ENCODE measurements around the gene SMPD3.

Gene SMPD3

DNA sequence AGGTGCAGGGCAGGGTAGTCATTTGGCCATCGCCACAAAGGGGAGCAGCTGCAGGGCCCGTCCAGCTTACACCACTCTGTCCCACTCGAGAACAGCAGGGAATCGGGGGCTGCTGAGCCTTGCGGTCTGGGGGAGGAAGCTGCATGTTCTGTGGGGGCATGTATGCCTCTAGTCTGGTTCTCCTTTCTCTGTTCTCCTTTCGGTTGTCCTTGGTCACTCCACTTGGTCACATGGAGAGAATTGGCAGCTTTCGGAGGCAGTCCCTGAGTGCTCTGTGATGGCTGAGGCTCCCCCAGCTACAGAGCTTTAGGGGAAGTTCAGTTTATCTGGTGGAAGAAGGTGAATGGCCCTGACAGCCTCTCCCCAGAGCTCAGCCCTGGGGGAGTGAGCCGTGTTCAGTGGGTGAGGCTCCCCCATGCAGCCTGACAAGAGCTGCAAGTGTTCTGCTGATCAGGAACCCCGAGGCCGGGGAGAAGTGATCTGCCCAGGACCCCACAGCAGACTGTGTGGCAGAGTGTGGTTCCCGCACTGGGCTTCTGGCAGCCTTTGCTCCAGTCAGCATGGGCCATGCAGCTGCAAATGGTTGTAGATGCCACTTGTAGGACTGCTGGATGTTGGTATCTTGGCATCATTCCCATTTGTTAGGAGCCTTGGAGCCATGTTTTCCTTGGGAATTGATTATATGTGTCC, 22.3 kb upstream of the SMPD3 start:
- DNase-seq: peak; percentile 90

DNA sequence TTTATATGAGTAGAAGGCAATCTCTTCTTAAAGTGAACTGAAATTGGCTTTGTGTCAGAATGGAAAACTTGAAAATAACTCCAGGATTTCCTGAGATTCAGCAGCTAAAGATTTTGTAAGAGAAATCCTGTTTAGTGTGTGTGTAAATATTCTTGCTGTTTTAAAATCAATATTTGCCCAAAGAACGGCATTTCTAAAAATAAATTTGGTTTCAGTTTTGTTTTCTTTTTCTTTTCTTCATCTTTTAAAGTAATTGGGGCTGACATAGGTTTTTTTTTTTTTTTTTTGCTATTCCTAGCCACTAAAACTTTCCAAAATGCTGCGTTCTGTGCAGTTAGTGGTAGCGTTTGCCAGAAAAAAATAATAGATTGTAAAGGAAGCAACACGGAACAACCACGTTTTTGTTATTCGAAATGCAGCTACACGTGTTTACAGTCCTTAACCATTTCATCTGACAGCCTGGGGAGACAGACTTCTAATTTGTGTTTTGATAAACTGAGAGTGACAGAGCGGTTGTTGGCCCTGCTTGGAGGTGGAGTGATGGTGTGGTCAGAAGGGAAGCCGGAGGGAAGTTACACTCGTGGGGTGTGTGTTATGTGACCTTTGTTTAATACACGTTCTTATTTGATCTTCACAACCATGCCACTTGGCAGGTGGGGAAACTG, 21.6 kb upstream of the SMPD3 start:
- DNase-seq: no peak

DNA sequence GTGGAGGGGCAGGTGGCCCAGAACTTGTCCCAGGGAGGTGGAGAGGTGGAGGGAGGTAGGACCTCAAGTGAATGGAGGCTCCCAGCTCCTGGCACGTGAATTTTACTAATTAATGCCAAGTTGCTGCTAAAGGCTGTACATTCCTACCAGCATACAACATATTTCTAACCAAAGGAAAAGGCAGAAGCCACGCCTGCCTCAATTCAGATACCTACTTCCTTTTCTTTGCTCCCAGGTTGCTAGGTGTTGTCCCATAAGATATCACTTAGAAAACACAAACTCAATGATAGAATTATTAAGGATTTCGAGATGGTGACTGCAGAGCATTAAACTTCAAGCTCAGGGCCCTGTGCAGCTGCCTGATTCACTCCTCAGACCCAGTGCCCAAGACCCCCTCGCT, 20.5 kb upstream of the SMPD3 start:
- no peak for DNase-seq

DNA sequence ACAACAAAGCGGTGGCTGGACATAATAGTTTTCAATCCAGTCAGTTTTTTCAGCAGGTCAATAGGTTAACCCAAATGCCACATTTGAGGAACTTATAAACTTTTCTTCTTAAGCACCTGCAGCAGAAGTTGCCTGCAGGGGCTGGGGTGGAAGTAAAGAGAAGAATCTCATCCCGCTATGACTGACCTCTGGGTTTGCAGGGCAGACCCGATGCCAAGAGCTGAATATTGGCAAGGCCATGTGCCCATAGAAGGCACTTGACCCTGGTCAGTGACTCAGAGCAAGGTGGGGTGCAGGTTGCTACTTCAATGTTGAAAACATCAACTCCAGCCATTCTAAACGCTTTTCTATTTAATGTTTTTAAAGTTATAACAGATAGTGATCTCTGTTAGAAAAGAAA, 17.9 kb upstream of the SMPD3 start:
- DNase-seq: no peak

DNA sequence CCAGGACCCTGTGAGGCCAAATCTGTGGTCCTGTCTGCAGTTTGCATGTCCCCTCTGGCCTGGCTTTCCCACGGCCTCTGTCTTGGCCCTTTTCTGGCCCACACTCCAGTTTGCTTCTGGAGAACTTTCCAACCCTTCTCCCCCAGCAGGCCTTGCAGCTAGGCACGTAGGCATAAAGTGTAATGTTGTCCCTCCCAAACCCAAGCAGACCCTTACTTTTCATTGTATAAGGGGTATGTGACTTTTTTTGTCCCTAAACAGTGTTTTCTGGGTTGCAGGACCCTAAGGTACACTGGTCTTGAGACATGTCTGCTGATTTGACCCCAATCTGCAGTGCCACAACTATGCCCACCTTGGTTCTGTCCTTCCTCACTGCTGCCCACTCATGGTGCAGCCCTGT, 15.6 kb upstream of the SMPD3 start:
- no peak for DNase-seq

DNA sequence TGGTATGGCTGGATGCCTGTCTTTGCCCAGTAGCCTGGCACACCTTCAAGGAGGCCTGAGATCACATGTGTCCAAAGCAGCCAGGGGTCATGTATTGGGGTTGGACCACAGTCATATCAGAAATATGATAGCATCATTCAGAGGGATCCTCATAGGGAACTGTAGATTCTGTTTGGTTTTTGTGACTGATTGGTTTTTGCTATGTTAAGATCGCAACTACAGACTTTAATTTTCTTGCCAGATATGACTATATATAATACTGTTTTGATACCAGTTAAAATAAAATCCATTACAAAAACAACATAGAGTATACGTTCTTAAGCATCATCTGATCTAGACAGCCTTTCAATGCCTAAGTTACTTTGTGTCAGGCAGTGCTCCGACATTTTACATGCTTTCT, 11.8 kb upstream of the SMPD3 start:
- no peak for DNase-seq

DNA sequence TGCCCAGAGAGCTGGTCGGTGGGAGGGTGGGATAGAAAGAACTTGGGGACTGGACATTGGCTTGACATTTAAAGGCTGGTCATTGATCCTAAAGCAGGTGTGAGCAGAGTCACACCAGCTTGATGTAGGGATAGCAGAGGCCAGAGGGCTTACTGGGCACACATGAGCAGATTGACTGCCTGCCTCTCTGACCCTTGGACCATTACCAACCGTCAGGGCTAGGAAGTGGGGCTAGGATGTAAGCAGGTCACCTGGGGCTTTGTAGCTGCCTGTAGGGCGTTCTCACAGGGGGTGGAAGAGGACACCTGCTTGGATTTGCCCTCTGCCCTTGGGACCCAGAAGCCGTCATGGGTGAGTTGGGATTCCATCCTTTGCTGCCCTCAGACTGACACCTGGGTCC, 11.1 kb upstream of the SMPD3 start:
- no peak for DNase-seq

DNA sequence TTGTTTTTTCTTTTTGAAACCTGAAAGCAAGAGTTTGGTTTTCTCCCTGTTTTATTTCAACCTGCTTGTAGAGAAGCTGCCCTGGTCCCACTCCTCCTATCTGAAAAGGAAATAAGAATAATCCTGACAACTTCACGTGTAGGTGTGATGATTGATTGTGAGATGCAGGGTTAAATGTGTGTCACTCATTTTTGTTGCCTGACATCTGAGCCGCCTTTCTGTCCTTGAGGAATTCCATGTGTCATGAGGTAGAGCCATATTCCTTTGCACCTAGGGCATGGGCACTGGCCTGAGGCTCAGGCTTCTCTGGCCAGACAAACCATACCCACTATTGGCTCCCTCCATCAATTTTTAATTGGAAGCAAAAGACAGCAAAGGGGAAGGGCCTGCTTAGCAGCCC, 10.2 kb upstream of the SMPD3 start:
- DNase-seq: no peak

DNA sequence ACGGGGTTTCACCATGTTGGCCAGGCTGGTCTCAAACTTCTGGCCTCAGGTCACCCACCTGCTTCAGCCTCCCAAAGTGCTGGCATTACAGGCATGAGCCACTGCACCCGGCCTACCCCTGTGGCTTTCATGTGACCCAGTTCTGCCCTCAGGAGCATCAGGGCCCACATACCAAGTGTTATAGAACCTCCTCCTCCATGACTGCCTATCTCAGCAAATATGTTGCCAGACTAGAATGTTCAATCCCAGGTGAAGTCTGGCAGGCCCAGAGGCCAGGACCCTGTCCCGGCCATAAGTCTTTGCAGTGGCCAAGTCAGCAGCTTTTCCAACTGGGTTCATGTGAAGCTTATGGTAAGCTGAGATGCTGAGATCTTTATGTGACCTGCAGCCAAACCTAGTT, 9.8 kb upstream of the SMPD3 start:
- DNase-seq: no peak

DNA sequence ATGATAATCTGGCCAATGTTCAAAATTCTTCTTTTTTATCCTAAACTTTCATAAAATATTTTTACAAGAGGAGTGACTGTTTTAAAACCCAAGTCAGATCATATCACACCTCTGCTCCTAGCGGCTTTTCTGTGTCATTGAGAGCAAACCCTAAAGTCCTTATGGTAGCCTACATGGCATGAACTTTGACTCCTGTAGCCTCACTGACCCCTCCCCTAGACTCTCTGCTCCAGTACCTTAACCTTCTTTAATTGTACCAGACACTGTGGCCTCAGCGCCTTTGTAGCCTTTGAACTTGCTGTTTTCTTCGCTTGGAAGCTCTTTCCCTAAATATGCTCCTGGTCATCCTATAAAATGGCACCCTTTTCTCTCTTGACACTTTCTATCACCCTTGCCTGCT, 7.3 kb upstream of the SMPD3 start:
- DNase-seq: no peak

DNA sequence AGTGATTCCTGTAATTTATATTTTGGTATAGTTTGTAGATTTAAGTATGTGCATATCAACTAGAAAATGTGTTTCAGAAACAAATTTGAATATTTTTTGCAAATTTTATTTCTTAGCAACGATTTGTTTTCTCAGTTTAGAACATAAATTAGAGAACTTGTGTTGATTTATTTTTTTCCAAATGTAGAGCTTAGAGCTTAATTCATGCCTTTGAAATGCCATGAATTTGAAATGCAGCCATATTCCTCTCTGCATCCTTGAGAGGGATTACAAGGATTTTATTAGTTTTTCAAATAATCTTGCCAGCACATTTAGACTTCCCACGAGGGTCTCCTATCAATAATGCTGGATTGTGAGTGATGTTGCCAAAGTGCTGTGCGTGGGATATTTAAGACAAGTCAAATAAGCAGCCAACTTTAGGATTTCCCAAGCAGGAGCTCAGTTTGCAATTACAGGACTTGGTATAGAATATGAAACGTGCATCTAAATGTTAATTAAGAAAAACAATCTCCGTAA, 6.7 kb upstream of the SMPD3 start:
- no peak for DNase-seq

DNA sequence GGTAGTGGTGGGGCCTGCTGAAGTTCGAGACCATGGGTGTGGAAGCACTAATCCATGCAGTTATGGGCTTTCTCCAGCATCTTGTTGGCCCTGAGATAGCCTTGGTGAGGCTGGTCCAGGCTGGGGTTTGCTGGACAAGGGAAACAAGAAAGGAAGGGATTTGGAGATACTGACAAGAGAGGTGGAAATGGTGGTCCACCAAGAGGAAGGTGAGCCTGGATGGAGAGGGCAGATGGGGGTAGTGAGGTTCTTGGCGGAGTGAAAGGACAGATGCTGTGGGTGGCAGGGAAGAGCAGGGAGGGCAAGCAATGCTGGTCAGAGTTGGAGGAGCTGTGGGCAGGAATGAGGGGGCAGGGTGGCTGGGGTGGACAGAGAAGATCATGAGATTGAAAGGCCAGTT, 5.5 kb upstream of the SMPD3 start:
- DNase-seq: no peak

DNA sequence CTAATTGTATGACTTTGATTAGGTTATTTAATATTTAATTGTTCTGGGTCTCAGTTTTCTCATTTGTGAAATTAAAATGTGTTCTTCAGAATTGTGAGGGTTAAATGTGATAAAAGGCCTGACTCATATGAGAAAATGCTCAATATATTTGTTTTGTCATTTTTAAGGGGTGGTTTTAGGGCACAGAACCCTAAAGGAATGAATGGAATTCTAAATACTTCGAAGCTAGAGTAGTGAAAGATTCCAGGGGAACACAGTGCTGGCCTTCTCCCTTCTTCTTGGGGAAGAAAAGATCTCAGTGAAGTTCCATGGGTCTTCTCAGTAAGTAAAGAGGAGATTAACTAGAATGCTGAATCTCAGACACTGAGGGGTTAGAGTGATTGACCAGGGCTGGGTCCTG, 3.9 kb upstream of the SMPD3 start:
- DNase-seq: no peak

DNA sequence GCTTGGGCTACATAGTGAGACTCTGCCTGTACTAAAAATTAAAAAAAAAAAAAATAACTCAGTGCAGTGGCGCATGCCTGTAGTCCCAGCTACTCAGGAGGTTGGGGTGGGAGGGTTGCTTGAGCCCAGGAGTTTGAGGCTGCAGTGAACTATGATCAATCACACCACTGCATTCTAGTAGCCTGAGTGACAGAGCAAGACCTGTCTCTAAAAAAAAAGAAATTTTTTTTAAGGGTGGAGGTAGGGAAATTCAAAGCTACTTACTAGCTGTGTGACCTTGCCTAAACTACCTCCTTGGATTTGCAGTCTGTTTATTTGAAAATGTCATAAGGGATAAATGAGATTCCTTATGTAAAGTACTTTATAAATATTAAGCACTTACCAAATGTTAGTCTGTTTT, 3.4 kb upstream of the SMPD3 start:
- no peak for DNase-seq

DNA sequence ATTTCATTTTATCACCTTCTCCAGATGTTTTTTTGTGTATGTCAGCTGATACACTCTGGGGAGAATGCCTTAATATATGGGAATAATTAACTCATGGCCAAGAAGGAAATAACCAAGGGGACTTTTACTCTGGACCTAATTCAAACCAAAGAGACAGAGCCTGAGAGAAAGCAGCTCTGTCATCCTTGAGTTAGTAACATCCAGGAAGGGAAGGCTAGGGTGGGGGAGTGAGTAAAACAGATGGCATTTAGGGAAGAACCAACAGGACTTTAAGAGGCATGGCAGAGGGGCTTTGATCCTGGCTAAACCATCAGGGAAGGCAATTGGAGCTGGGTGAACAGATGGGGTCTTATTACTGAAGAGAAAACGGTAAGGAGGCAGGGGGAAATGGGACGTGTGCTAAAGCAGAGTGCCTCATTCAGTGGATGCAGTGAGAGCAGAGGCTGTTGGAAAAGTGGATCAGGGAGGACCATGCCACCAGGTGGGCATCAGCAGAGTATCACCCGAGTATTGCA, 2.5 kb upstream of the SMPD3 start:
- DNase-seq: no peak

DNA sequence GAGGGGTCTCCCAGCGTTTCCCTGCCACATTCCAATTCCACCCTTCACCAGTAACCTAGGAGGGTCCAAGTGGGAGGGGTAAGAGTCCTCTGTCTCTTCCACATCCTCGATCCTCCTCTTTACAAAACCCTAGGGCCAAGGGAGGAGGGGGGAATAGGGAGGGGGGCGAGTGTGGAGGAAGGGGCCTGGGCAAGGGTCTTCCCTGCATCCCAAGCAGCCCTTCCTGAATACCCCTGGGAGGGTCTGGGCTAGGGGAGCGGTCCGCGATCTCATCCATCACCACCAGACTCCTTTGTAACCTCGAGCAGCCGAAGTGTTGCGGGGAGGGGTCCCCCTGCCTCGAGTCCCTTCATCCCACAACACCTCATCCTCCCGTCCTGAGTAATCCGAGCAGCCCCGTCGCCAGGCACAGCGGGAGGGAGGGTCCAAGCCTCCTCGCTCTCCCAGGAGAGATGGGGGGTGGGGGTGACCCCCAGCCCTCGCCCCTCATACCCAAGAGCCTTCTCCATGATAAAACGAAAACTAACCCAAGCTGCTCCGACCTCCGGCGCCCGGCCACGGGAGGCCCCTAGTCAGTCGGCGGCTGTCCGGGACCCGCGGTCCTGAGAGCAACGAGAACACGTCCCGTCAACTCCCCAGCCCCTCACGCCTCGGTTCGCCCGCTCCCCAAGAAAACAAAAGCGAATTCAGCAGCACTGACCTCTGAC, 502 bp downstream of the SMPD3 start:
- DNase-seq: no peak

DNA sequence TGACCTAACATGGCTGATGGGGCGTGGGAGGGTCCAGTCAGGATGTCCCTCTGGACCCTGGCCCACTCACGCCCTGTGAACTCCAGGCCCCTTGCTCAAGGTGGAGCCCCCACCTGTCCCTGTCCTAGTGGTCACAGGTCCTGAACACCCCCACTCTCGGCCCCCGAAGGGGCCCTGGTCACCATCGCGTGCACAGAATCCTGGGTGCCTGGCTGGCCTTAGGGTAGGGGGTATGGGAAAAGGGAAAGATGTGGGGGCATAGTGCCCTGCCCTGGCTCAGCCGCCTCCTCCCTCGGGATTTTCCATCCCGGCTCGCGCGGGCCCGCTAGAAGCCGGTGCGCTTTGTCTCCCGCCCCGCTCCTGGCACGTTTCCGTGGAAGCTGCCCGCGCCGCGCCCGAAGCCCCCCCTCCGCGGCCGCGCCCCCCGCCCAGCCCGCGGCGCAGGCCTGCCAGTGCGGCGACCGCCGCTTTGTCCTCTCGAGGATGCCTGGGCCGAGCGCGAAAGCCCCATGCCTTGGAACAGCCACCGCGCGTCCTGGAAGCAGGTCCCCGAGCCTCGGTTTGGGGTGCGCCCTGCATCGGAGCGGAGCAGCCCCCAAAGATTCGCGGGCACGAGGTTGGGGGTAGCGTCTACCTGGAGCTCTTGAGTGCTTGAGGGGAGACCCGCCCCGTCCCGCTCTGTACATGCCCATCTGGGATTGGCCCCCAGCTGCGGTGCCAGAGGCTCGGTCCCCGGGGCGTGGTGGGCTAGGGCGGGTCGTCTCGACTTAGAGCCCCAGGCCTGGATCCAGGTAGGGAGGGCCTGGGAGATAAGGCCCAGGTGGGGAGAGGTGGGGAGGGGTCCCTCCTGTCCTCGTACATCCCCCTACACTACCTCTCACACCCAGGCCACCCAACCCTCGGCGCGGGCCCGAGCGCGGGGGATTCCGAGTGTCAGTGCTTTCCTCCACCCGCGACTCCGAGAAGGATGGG, 1.3 kb downstream of the SMPD3 start:
- DNase-seq: no peak

DNA sequence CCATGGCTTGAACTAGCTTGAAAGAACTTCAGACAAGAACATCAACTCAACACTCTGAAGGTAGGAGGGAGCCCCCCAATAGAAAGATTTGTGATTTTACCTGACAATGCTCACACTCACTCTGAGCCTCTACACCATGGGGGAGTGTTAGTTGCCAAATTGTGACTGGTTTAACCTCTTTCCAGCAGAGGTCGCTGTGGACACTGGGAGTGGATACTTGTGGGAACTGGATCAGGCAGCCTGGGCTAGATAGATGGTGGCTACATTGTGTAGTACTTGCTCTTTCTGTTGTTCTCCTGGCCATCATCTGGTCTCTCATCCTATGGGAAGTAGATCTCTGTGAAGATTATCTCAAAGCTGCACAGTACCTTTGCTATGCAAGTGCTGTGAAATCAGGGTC, 2.9 kb downstream of the SMPD3 start:
- no peak for DNase-seq

DNA sequence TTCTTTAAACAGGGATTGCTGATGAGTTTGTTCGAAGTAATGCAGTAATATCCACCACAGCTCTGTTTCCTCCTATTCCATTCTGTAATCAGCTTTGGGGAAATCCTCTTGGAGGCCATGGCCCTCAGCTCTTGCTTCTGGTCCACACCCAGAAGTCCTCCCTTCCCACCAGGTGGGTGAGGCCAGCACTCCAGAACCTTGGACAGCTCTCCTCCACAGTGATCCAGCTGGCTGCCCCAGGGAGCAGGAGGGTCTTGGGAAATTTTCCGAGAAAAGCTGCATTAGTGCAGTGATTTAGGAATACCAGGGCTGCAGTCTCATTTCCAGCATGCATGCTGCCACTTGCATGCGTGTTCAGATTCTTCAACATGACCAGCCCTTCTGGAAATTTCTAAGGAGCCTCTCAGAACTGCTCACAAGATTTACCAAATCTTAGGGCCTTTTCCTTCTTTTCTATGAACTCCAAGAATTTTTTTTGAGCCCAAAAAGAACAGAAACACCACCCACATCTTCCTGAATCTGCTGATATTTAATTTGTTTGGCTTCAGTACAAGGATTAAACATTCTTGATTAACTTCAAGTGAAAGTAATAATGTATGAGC, 4.2 kb downstream of the SMPD3 start:
- DNase-seq: no peak

DNA sequence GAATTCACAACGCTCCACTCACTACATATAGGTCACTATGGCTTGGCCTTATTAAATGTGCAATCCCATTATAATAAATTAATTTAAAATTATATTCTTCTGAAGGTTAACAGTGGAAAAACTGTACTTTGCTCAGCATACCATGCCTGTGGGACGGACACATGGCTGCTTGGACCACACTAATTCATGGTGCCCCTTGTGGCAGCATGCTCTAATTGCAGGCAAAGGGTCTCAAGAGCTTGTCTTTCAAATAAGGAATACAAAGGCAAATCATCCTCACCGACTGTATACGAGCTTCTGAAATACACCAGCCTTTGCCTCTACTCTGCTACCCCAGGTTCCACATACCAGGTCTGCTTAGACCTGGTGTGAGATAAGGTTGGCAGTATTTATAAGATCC, 11.7 kb downstream of the SMPD3 start:
- no peak for DNase-seq

DNA sequence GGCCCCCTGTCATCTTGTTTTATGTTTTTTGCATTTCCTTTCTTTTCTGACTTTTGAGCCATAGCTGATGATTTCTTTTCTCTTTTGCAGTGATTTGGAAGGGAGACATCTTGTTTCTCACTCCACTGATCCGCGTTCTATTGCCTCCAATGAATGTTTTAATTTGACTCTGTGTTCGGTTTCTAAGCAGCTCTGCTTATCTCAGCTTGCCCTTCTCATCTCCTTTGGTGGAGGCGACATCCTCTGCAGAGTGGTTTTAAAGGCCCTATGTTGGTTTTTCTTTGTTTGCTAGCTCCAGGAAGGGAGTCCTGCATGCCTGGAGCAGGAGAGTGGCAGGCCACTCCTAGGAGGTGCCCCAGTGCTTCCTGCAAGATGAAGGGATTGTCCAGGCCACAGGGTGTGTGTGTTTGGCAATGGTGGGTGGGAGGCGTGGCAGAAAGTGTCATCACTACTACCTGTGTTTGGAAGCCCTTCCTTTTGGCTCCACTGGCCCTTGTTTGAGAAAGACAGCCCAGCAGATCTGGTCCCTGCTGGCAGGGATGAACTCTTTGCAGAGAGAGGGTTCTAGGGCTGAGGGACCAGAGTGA, 13.6 kb downstream of the SMPD3 start:
- no peak for DNase-seq

DNA sequence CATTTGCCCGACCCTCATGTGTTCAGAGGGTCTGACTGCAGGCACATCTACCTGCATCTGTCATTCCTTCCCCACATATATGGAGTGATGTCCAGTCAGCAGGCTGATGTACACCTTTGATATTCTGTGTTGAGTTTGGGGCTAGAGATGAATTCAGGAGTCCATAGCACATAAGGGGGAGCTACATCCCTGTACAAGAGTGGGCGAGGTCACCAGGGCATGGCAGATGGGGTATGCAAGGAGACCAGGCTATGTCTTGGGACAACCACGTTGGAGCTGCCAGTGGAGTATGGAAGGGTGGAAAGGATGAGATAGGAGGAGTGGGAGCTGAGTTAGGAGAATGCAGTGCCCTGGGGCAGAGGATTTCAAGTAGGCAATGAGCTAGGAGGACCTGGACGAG, 15.0 kb downstream of the SMPD3 start:
- no peak for DNase-seq

All from SIG-M5 (cell line).